CD4-positive, alpha-beta T cell treated with Interferon alpha-2 for 1 hour (primary cell): Measurements from ENCODE around the gene PTOV1.

Experiments
- DNase-seq, 2 donors: peaks; one replicate each; pipeline ENCODE4 v3.0.0-alpha.2; 2020 to 2022

Gene PTOV1

DNA sequence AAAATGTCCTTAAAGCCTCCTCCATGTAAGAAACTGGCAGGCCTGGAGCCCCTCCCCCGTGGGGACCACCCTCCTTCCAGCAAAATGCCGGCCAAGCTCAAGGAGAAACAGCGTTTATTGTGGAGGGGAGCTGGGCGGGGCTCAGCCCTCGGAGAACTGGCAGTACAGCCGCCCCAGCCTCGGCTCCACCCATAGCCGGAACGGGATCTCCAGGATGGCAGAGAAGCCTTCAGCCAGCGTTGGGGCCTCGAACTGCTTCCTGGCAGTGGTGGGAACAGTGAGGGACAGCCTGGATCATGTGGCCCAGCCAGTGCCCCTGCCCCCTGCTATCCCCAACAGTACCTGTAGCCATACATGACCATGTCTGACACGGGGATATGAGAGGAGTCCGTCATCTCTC, 10.1 kb downstream of the PTOV1 start:
- no peak for DNase-seq

DNA sequence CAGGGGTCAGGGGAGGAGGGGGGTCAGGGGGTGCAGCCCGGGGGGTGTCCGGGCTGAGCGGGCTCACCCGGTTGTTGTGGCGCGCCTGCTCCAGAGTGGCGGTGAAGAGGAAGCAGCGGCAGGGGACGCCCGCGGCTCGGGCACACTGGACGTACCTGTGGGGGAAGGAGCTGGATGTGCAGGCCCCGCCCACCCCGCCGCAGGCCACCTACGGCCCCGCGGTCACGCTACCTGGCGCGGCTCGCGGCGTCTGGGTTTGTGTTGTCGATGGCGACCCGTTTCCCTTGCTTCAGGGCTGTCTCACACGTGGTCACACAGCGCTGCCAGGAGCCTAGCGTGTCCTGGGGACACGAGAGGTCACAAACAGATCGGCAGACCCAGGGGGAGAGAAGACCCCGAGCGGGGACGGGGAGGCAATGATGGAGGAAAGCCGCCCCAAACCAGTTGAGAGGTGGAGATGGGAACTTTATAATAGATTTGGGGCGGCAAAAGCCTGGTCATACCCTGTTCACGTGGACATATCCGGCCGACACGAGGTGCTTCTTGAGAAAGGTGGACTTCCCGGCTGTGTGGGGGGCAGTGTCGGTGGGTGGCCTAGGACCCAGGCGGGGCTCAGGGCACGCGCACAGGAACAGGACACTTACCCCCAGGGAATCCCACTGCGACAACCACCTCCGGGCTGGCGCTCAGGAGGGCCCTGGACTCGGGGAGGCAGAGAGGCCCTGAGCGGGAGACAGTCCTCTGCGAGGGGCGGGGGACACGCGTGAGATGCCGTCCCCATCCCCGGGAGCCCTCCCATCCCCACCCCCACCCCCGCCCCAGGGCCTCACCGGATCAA, 10.8 kb downstream of the PTOV1 start:
- DNase-seq: no peak

DNA sequence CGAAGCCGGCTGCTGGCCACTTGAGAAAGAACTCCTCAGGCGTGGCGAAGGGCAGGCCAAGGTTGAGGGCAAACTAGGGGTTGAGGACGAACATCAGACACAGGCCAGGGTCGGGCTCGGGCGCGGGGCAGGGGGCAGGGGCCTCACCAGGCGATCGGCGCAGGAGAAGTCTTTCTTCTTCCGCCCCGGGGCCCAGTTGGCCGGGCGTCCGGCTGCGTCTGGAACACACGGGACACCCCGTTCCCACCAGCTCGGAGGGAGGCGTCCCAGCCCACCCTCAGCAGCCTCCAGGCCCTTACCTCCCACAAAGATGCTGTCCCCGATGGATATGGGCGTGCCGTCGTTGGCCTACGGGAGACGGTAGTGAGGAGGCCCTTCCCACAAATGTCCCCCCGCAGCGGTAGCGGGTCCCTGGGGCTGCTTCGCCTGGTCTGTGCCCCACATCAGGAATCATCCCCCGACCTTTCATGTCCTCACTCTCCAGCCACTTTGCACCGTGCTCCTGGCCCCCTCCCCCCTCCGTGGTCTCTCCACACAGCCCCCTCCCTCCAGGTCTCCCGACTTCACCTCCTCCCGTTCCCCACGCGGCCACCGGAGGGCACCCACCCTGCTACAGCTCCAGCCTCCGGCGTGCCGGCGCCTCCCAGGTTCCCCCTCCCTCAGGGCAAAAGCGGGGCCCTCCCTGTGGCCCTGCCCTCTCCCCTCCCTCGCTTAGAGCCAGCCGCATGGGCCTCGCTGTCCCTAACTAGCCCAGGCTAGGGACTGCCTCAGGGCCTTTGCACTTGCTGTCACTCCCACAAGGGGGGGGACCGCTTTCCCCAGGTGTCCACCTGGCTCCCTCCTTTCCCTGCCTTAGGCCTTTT, 11.7 kb downstream of the PTOV1 start:
- DNase-seq: no peak

DNA sequence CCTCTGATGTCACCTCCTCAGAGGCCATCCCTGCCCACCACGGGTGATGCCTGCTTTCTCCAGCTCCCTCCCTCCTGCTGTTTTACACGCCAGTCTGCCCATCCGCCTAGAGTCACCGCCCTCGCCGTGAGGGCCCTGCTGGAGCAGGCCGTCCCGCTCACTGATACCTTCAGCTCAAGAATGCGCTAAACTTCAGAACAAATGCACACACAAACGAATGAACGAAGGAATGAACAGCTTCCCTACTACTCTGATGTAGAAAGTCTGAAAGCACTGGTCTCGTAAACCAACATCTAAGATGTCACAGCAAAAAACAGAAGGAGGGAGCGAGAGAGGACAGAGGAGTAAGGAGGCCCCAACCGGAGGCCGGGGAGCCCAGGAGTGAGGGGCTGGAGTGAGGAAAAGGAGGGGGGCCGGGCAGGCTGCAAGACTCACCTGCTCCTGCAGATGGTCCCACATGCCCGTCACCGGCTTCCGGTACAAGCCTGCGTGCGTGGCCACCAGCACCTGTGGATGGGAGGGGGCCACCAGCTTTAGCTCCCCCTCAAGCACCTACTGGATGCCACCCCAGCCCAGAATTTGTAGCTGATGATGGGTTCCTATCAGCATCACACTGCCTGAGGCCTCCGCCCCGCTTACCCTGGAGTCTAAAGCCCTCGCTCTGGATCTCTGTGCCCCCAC, 12.4 kb downstream of the PTOV1 start:
- no peak for DNase-seq

DNA sequence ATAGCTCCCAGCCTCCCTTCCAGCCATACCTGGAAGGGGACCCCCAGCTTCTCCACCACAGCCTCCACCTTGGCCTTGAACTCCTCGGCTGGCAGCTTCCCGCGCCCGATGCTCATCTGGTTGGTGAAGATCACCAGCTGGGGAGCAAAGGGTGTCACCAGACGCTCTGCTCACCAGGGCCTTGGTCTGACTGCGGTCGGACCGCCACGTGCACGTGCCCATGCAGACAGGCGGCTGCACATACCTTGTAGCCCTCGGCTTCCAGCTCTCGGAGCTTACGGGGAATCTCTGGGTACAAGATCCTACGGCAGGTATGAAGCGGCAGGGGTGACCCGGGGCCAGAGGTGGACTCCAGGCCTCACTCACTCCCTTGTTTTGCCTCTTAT, 13.0 kb downstream of the PTOV1 start:
- no peak for DNase-seq

DNA sequence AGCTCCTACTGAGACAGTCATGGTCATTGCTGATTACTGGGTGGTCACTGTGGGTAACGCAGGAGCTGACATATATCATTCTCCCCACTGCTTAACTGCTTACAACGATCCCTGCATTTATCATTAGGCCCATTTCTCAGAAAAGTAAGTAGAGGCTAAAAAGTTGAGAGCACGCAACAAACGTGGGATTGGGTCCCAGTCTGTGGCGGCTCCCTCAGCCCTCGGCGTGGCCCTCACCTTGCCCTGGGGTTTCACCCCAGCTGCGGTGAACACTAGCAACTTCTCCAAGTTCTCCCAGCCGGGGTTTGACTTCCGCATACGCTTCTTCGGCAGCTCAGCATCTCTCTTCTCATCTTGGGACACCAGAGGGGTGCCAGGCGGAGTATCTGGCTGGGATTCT, 13.9 kb downstream of the PTOV1 start:
- no peak for DNase-seq

DNA sequence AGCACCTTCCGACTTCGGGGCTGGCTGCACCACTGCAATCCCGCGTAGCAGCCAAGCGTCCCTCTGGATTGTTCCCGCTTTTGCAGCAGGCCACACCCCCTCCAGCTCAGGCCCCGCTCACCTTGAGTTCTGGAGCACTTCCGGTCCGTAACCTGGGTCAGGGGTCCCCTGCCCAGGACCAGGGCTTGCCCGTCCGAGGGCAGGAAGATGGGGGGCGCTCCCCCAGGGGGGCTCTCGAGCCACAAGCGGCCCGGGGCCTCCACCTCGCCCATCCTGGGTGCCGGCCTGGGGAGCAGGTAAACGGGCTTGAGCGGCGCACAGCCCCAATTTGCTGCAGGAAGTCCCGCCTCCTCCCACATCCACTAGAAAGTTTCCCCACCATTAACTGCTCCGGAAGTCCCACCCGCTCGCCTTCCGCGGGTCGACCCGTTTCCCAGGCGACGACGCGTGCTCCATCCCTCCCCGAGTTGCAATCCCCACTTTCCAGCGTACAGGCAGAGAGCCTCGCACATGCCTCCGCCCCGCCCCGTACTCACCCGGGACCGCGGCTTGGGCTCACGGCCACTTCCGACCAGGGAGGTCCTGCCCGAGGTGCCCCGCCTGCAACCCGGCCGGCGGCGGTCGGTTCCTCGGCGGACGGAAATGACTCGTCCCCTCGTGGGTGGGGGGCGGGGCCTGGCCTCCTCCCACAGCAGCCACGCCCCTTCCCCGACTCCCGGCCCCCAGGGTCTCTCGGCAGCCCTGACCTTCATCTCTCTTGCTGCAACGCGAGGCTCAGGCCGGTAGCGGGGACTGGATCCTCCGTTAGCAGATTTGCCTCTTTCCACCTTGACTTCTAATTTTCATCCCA, 16.2 kb downstream of the PTOV1 start, which contains the start of gene PNKP:
PNKP (minus strand) TSS at position 644 of the 850 bp plus-strand sequence; CDS start at position 272, 372 bp downstream.
- DNase-seq: peak; percentile 86 to 89

DNA sequence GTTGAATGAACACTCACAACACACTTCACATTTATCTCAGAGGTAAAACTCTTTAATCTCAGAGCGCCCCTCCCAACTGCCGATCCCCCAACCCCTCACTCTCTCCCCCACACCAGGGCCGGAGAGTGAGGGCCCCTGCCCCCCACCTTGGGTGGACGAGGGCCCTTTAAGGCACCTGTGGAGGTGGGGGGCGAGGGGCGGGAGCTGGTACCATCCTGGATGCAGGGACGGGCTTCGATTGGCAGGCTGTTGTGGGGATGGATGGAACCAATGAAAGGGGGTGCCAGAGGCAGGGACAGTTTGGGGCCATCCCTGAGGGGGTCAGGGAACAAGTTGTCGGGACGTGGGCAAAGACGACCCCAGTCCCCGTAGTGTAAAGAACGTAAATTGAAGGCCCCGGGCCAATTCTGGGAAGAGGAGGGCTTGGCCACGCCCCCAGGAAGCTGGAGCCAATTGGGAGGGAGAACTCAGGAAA, 18.1 kb downstream of the PTOV1 start:
- no peak for DNase-seq

DNA sequence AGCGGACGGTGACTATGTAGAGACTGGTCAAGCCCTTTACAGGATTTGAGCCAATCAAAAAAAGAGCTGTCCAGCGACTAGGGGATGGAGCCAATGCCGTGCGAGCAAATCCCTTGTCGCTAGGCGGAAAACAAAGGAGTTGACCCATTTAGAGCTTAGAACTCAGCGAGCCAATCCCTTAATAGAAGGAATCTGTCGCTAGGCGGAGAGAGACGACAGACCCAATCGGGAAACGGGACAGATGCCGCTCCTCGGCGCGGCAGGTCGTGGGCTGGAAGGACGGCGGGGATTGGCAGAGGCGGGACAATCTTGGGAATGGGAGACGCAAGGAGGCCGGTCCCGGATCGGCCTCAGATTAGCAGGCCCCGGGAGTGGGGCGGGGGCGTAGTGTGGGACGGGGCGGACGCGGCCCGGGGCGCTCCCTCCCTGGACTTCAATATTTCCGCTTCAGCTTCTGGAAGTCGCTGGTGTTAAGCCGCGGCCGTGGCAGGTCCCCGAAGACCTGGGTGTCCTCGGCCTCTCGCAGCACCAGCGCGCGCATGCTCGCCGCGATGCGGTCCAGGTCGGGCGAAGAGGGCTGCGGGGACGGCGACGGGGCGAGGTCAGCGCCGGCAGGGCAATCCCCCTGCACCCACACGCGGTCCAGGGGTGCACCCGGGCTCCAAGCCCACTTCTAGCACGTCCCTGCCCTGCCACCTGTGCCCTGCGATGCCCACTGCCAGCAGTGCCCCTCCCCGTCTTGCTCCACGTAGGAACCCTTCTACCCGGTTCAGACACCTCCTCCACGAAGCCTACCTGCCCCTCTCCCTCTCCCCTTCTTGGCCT, 18.7 kb downstream of the PTOV1 start:
- DNase-seq: peak; percentile 97 to 98

DNA sequence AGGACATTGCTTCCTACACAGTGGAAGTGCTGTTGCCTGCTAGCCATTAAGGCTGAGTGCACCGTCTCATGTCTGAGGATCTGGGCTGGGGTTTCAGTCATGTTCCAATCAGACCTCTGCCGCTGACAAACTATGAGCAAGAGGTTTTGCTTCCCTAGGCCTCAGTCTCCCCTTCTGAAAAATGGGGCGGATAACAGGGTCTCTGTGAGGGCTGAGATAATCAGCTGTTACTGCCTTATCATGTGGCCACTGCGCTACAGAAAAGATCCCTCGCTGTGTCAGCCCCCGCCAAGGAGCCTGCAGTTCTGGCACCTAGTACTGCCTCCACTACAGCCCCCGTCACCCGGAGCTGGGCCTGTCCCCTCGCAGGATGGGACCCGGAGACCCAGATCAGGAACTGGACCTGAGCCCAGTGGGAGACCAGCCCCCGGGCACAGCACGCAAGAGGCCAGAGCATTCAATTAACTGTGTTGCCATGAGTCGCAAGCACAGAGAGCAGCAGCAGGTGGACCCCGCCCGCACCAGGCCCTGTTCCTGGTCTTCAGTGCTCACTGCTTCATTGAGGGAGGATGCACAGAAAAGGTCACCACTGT, 19.4 kb downstream of the PTOV1 start:
- DNase-seq: no peak

DNA sequence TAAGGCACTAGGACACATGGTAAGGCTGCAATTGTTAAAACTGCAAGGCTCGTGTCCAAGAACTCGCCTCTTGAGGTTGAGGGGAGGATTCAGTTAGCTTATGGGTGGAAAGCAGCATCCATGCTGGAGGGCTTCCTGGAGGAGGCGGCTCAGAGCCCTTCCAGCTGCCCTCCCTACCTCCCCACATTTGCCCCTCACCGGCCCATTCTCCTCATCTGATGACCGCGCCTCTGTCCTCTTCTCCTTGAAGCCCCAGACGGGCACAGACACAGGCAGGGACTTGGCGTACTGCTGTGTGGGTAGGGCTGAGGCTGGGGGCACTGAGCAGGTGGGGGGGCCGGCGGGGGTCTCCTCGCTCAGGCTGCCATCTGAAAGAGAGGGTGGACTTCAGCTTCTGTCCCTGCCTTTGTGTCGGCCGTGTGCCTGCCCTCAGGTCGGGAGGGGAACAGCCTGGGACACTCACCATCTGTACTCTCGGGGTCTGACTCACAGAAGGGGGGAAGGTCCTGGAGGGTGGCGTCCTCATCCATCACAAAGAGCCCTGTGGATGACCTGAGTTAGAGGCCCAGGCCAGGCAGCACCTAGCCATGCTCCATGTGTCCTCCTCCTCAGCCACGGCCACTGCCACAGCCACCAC, 20.5 kb downstream of the PTOV1 start:
- no peak for DNase-seq

DNA sequence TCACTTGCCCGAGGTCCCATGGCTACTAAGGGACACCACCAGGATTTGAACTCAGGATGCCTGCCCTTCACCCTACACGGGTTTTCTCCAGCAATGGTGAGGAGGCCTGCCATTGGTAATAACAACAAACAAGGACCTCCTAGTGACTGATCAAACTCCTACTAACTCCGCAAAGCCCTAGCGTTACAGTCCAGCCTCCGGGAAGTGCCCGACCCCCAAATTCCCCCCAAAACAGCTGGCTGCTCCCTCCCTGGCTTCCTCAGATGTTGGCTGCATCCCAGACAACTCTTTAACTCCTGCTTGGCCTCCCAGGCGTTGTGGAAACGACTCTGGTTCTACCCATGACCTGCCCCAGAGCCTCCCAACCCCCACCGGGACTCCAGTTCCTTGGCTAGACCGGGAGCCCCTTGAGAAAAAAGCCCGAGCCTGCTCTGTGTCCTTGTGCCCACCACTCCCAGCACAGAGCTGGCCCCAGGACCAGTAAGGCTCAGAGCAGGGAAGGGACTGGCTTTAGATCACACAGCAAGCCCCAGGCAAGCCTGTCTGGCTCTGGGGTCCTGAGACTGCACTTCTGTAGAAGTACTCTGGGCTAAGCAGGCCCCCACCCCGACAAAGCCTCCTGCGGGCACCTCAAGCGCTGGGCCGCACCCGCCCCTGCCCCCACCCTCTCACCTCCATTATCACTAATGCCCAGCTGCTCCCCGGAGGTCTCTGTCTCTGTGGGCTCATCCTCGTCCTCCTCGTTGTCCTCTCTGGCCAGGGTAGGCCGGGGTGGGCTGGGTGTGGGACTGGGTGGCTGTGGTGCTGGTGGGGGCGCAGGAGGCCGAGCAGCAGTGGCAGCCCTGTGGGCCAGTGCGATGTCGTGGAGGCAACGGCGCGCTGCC, 21.5 kb downstream of the PTOV1 start:
- DNase-seq: no peak

DNA sequence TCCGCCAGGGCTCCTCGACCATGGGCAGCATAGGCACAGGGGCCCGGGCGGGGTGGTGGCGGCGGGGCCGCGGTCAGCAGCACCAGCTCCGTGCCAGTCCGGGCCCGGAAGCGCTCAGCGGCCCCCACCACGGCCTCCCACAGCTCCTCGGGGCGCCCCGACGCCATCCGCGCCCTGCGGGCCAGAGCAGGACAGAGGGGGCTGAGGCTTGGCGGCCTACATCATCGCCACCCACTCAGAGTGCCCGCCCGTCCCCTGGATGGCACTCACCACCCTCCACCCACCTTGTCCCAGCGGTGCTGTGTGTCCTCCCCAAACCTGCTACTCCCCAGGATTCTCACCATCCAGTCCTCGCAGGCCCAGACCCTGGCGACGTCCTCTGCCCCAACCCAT, 22.2 kb downstream of the PTOV1 start:
- DNase-seq: no peak

DNA sequence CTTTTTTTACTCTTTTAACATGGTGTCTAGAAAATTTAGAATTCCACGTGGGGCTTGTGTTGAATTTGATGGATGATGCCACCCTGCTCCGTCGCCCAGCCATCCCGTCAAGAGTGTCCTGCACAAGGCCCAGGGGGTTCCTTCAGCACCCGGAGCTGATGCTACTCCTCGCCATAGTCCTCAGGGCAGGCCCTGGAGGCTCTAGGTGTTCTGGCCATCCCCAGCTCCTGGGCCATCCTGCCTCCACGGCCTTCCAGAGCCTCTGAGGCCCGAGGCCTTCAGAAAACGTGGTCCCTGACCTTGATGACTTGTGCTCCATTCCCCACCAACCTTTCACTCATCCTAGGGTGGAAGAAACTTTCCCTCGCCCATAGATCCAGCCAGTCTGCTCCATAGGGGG, 22.9 kb downstream of the PTOV1 start:
- no peak for DNase-seq

DNA sequence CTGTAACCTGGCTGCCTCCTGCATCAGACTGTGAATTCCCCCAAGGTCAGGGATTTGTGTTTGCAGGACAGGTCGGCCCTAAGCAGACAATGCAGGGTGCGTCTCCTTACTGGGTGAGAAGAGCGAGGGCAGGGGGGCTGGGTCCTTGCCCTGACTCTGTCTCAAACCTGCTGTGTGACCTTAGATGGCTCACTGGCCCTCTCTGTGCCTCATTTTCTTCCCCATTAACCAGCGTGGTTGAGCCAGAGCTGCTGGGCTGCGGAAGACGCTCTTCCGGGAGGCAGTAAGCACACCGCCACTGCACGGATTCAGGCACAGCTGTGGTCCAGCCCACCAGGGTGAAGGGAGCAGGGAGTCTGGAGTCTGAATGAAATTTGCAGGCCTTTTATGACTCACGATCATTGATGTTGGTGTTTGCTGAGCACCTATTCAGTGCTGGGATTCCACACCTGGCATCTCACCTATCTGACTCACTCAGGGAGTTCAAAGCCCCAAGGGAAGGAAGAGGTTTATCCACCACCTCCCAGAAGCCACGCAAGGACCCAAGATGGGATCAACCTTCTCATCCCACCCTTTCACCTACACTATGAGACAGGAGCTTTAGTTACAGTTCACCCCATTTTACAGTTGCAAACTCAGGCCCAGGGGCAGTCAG, 23.7 kb downstream of the PTOV1 start:
- DNase-seq: no peak

DNA sequence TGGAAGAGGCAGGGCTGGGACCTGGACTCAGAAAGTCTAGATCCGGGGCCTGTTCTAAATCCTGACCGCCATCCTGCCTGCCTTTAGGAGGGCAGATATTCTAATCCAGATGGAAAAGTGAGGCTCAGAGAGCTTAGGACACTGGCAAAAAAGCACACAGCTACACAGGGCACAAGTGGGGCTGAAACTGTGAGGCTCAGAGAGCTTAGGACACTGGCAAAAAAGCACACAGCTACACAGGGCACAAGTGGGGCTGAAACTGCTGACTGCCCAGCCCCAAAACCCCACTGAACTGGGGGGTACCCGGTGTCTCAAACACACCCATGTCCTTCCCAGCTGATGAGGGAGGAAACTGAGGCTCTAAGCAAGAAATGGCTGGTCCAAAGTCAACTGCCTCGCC, 24.2 kb downstream of the PTOV1 start:
- DNase-seq: no peak

DNA sequence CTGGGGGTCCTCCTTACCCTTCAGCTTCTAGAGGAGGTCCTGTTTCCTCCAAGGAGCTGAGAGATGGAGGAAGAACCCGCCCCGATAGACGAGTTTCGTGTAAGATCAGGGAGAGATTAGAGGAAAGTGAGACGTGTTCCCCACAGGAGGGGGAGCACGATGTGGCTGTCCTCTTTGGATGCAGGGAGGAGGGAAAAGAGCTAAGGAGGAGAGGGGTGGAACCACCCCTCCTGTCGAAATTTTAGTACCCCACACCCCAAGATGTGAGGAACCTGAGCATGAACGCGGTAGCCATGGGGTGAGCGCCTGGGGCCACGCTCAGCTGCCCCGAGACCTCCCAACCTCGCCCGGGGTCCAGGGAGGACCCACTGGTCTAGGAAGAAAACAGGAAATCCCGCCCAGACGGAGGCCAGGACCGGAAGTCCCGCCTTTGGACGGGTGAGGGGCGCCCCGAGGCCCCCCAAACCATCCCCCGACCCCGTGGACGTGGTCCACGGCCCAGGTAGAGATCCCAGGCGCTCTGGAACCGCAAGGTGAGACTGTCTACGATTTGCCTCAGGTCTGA, 25.0 kb downstream of the PTOV1 start:
- DNase-seq: peak; percentile 56 to 68

DNA sequence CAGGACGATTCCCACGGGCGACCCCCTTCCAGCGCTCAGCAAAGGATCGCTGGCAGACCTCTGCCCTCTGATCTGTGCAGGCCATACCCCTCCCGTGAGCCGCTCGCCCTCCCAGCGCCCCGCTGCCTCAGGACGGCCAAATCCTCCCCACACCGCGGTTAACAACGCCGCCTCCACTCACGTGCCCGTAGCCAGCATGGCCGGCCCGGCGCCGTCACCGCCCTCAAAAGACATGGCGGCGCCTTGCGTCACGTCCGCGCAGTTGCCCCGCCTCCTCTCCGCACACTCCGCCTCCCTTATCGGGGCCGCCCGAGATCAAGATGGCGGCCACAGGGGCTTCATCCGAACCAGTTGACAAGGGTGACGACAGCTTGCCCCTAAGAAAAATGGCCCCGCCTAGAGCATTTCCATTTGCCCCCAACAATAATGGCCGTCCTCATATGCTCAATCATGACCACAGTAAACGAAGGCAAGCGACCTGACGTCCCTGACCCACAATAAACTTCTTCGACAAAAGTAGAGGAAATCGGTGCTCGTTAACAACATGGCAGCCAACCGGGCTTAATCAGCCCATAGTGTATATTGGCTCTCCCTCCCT, 25.6 kb downstream of the PTOV1 start:
- DNase-seq: peak; percentile 99
